Iris pigment epithelial cell (primary cell): ENCODE data around the gene SLC37A2.
A peak's percentile ranks its signal among the peaks of the same experiment; 100 is the strongest.

Source experiments
- DNase-seq: peaks from one replicate; pipeline ENCODE4 v3.0.0-alpha.2; 2011; ENCODE audit warnings: low read depth

SLC37A2 gene

GRCh38 chr11:125071435-125071834 is 8.3 kb downstream of the SLC37A2 start:
- DNase-seq, result no peak

- DNase-seq, result no peak
These were observed 8.7 kb downstream of the SLC37A2 start for GRCh38 chr11:125071846-125072217.

GRCh38 chr11:125072218-125072960 is 9.3 kb downstream of the SLC37A2 start:
- no peak for DNase-seq

- DNase-seq, result no peak
These were observed 10.0 kb downstream of the SLC37A2 start for GRCh38 chr11:125072961-125073590.

GRCh38 chr11:125073616-125074483 is 10.7 kb downstream of the SLC37A2 start:
- DNase-seq, result no peak

- DNase-seq, result no peak
These were observed 11.6 kb downstream of the SLC37A2 start for GRCh38 chr11:125074511-125075241.

GRCh38 chr11:125075242-125075625 is 12.1 kb downstream of the SLC37A2 start:
- no peak for DNase-seq

GRCh38 chr11:125075900-125076317 is 12.8 kb downstream of the SLC37A2 start:
- DNase-seq, result peak; percentile 26

GRCh38 chr11:125076378-125076945 is 13.4 kb downstream of the SLC37A2 start:
- DNase-seq, result no peak

GRCh38 chr11:125078016-125078415 is 14.9 kb downstream of the SLC37A2 start:
- DNase-seq, result no peak

GRCh38 chr11:125078516-125079140 is 15.5 kb downstream of the SLC37A2 start:
- no peak for DNase-seq

GRCh38 chr11:125079151-125079877 is 16.2 kb downstream of the SLC37A2 start:
- DNase-seq, result peak; percentile 33

- no peak for DNase-seq
These were observed 16.9 kb downstream of the SLC37A2 start for GRCh38 chr11:125079878-125080530.

GRCh38 chr11:125080531-125080911 is 17.4 kb downstream of the SLC37A2 start:
- no peak for DNase-seq

GRCh38 chr11:125081098-125081798 is 18.1 kb downstream of the SLC37A2 start:
- DNase-seq, result no peak

GRCh38 chr11:125082040-125082439 is 18.9 kb downstream of the SLC37A2 start:
- DNase-seq, result no peak

- peak; percentile 79 for DNase-seq
These were observed 19.7 kb downstream of the SLC37A2 start for GRCh38 chr11:125082611-125083311.

GRCh38 chr11:125083312-125084056 is 20.4 kb downstream of the SLC37A2 start:
- no peak for DNase-seq
